ENCODE measurements around the gene NAT8L. TPM values are rescaled to one million over a fixed set of nuclear protein-coding genes. Genes with fewer than 3 reads are reported as not detected.

Gene NAT8L
- total and polyA plus RNA-seq, 8 donors, result 0.23 to 7.3 (median 4.5) TPM

- Histone ChIP-seq H3K4me3 (no peak overlapping the region), H3K27ac (no peak overlapping the region), H3K27me3 (no peaks in the 10 kb centered on the region), H3K4me1 (no peaks in the 10 kb centered on the region), H3K9me3 (no peaks in the 10 kb centered on the region), H3K36me3 (no peaks in the 10 kb centered on the region)
- ATAC-seq, result no peak
- no peak for TF ChIP-seq CTCF (IDR thresholded peaks at IDR 0.05)
- DNase-seq, result peak in 2 of 4 donors; percentile 18 to 61
- intact Hi-C loops (cut with DNase I), result no loop called here
These were observed 25.2 kb downstream of the NAT8L start for GRCh38 chr4:2084316-2084715.

- no peaks in the 10 kb centered on the region for H3K4me1 ChIP-seq
- H3K4me3 ChIP-seq, result no peak overlapping the region
- DNase-seq, result peak in 2 of 4 donors; percentile 26 to 53
- intact Hi-C loops (cut with DNase I), result no loop called here
- no peaks in the 10 kb centered on the region for H3K27me3 ChIP-seq
- ATAC-seq, result no peak
- TF ChIP-seq CTCF (IDR thresholded peaks at IDR 0.05), result no peak
- H3K27ac ChIP-seq, result no peak overlapping the region
- no peaks in the 10 kb centered on the region for H3K9me3 ChIP-seq
- H3K36me3 ChIP-seq, result no peaks in the 10 kb centered on the region
These were observed 26.4 kb downstream of the NAT8L start for GRCh38 chr4:2085496-2085901.

GRCh38 chr4:2087170-2087569, 28.0 kb downstream of the NAT8L start:
- no peaks in the 10 kb centered on the region for H3K4me1 ChIP-seq
- intact Hi-C loops (cut with DNase I), result no loop called here
- no peak for TF ChIP-seq CTCF (IDR thresholded peaks at IDR 0.05)
- ATAC-seq (no peak), DNase-seq (no peak)
- H3K36me3 ChIP-seq, result no peaks in the 10 kb centered on the region
- no peaks in the 10 kb centered on the region for H3K9me3 ChIP-seq
- no peaks in the 10 kb centered on the region for H3K27me3 ChIP-seq
- H3K27ac ChIP-seq, result no peak overlapping the region
- H3K4me3 ChIP-seq, result no peak overlapping the region

GRCh38 chr4:2089222-2089621, 30.1 kb downstream of the NAT8L start:
- Histone ChIP-seq H3K36me3 (no peaks in the 10 kb centered on the region), H3K27me3 (no peaks in the 10 kb centered on the region), H3K4me3 (no peak overlapping the region), H3K4me1 (no peaks in the 10 kb centered on the region), H3K9me3 (no peaks in the 10 kb centered on the region), H3K27ac (no peak overlapping the region)
- DNase-seq, result no peak
- intact Hi-C loops (cut with DNase I), result no loop called here
- ATAC-seq, result no peak
- no peak for TF ChIP-seq CTCF (IDR thresholded peaks at IDR 0.05)

- Histone ChIP-seq H3K4me3 (no peak overlapping the region), H3K36me3 (no peaks in the 10 kb centered on the region), H3K27me3 (no peaks in the 10 kb centered on the region), H3K9me3 (no peaks in the 10 kb centered on the region), H3K4me1 (no peaks in the 10 kb centered on the region), H3K27ac (no peak overlapping the region)
- TF ChIP-seq CTCF (IDR thresholded peaks at IDR 0.05), result no peak
- intact Hi-C loops (cut with DNase I), result no loop called here
- DNase-seq (no peak), ATAC-seq (no peak)
These were observed 31.5 kb downstream of the NAT8L start for GRCh38 chr4:2090642-2091041.

All from left lung (tissue), 10 donors.